Central memory CD8-positive, alpha-beta T cell (primary cell): ENCODE measurements around the gene IER5L.
A peak's percentile ranks its signal among the peaks of the same experiment; 100 is the strongest.

Experiments
- ATAC-seq: fragments of 150-1000 bp; cut with Tn5 transposase; replicated peaks from 2 replicates; pipeline ENCODE4 v1.10.0; 2022; ENCODE audit warnings: mild to moderate bottlenecking, moderate FRiP score, moderate number of reproducible peaks; ENCODE audit not compliant: poor library complexity, severe bottlenecking; ENCODE audit errors: extremely low read depth
- DNase-seq, 2 donors: peaks; one replicate each; pipeline ENCODE4 v3.0.0; 2021; ENCODE audit warnings: low spot score in 2 of 2
- H3K27ac Mint-ChIP-seq: one replicate; pipeline ENCODE4 v1.8.0; 2022; ENCODE audit warnings: low read depth, mild to moderate bottlenecking, moderate library complexity, mixed read lengths
- H3K27me3 Mint-ChIP-seq: one replicate; pipeline ENCODE4 v1.8.0; 2022; ENCODE audit warnings: mixed read lengths
- H3K36me3 Mint-ChIP-seq: one replicate; pipeline ENCODE4 v1.8.0; 2022; ENCODE audit warnings: mild to moderate bottlenecking, moderate library complexity, mixed read lengths; ENCODE audit not compliant: insufficient read depth
- H3K4me1 Mint-ChIP-seq: one replicate; pipeline ENCODE4 v1.8.0; 2022; ENCODE audit warnings: mixed read lengths
- H3K4me3 Mint-ChIP-seq: one replicate; pipeline ENCODE4 v1.8.0; 2022; ENCODE audit warnings: mild to moderate bottlenecking, moderate library complexity, mixed read lengths
- H3K9me3 Mint-ChIP-seq: one replicate; pipeline ENCODE4 v1.8.0; 2022; ENCODE audit warnings: mixed read lengths

IER5L gene

DNA sequence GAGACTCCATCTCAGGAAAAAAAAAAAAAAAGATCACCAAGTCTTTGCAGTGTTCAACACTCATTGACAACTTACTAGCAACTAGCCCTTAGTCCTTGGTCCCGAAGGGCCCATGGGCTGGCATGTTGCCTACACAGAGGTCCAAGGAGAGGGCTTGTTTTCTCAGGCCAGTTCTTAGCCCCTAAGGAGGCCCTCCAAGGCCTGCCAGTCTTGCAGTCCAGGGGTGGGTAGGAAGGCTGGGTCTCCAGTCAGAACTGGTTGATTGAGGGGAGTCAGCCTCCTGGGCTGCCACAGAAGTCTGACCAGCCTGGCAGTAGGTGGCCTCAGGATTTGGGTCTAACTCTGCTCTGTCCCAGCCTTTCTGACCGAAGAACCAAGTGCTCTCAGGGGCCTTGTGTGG, 32.7 kb downstream of the IER5L start:
- no peak for DNase-seq
- Mint-ChIP-seq H3K27ac (no peak overlapping the region), H3K27me3 (no peaks in the 10 kb centered on the region), H3K9me3 (no peaks in the 10 kb centered on the region), H3K36me3 (peaks cover 8% of the 10 kb centered on the region), H3K4me3 (no peak overlapping the region), H3K4me1 (peaks cover 25% of the 10 kb centered on the region)
- ATAC-seq = no peak

DNA sequence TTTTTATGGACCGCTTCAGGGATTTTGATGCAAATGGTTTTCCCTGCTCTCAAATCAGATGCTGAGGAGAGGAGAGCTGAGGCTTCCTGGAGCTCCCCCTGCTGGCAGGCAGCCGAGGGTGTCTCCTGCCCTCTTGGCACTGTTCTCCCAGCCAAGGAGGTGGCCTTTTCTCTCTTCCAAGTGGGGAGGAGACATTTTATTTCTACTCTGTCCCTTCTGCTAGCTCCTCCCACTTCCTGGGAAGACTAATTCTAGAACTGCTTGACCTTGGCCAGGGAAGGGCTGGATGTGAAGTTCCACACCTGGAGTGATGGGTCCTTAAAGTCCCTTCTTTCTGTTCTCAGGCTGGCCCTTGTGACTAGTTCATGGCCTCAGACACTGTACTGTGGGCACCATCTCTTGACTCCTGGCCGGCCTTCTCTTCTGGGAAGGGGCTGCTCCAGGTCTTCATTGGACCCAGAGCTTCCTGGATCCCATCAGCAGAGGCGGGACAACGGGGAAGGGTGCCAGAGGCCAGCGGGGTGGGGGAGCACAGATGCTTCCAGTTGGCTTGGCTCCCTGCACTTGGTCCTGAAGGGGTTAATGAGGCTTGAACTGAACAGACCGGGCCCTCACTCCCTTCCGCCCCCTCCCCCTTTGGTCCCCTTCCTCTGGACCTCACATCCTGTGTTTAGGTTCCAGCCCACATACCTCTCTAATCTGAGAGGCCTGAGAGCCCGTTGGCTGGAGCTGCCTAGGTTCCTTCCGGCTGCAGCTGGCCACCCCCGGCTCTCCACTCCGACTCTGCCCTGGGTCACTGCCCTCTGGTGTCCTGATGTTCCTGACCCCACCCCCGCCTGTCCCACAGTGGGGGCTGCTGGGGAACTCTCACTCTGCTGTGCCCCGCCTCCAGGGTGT, 34.8 kb downstream of the IER5L start:
- Mint-ChIP-seq H3K27ac (no peak overlapping the region), H3K4me1 (peaks cover 31% of the 10 kb centered on the region), H3K27me3 (no peaks in the 10 kb centered on the region), H3K9me3 (no peaks in the 10 kb centered on the region), H3K36me3 (peaks cover 12% of the 10 kb centered on the region), H3K4me3 (no peak overlapping the region)
- peak; percentile 50 to 51 for DNase-seq
- no peak for ATAC-seq

DNA sequence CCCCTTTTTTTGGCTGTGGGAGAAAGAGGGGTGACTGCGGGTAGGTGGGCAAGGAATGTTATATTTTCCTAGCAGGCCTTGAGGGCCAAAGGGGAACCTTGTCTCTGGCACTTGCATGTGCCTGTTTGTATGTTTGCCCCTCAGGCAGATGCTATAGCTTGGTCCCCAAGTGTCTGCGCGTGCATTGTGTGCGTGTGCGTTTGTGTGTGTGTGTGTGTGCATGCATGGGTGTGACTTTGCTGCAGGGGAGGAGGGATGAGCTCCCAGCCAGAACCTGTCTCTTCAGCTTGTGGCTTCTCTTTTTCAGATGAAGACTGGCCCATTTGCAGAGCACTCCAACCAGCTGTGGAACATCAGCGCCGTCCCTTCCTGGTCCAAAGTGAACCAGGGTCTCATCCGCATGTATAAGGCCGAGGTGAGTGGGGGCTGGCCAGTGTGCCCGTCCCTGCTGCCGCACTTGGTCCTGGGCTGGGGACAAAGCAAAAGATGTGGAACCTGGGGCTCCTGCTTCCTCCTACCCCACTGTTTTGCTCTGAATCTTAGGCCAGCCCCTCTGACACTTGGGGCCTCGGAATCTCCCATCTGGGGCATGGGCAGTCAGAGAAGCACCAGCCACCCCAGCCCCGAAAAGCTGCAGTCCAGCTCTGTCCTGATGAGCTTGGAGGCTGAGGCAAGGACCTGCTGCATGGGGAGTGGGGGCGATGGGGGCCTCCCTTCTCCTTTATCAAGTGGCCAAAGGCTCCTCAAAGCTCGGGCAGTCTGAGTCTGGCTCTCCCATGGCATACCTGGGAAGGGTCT, 35.7 kb downstream of the IER5L start:
- Mint-ChIP-seq H3K36me3 (peaks cover 15% of the 10 kb centered on the region), H3K4me1 (peaks cover 31% of the 10 kb centered on the region), H3K4me3 (no peak overlapping the region), H3K27ac (peak overlapping the region; percentile 84), H3K9me3 (no peaks in the 10 kb centered on the region), H3K27me3 (no peaks in the 10 kb centered on the region)
- ATAC-seq (no peak), DNase-seq (no peak)

DNA sequence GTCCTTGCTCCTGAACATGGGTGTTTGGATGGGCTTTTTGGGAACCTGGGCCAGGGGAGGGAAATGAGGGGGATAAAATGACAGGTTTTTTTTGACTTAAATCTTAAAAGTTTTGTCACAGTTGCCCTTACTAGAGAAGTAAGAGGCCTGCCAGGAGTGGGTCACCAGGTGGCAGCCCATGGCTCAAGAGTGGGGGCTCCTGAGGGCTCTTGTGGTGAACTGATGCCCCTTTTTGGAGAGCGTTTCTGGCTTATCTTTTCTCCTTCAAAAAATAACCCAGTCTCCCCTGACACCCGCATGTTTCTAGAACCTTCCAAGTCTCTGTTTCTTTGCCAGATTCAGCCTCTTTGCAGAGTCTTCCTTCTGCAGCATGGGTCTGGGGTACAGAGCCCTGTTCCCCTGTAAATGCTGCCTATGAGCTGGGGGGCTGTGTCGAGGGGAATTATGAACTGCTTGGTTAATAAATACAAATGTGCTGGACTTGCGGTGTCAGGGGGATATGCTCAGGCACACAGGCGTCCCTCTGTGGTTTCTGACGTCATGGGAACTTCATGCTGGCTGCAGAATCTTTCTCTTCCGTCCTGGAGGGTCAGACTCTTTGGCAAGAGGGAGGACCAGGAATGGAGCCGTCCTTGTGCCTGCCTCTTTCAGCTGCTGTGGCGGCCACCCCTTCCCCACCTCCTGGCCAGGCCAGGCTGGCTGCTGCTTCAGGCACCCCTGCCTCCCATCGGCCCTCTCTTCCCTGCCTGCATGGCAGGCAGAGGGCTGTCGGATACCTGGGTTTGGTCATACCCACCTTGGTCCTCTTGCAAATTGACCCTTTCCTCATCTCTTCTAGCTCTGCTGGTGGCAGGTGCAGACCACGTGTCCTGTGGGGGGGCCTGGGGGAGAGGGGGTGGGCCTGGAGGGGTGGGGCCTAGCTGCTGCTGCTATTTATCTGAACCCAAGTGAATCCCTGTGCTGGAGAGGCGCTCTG, 36.7 kb downstream of the IER5L start:
- Mint-ChIP-seq H3K27ac (peak overlapping the region; percentile 84), H3K4me1 (peaks cover 25% of the 10 kb centered on the region), H3K36me3 (peaks cover 17% of the 10 kb centered on the region), H3K4me3 (peak overlapping the region; percentile 85), H3K27me3 (no peaks in the 10 kb centered on the region), H3K9me3 (no peaks in the 10 kb centered on the region)
- no peak for ATAC-seq
- no peak for DNase-seq

DNA sequence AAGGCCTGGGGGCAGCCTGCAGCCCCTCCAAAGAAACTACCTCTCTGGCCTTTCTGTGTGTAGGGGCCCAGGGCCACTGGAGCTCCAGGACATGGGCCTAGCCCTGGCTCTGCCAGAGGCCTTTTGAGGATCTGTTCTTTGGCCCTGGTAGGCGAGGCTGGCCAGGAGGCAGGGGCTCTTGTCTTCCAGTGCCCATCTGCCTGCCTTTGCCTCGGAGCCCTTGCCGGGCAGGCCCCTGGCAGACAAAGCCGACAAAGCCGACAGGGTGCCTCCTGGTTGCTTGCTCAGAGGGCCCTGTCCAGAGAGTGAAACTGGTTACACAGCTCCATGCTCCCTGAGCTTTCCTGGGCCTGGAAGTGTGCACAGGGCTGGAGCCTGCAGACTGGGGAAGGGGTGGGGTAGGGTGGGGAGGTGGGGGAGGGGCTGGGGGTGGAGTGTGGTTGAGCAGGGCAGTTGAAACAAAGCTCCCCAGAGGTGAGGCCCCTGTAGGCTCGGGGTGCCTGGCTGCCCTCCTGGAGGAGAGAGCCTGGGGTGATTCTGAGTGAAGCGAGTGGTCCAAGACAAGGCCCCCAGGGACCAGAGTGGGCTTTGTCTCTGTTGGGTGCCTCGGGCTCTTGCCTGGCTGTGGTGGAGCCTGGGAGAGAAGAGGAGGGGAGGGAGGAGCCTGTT, 37.5 kb downstream of the IER5L start:
- H3K4me1 Mint-ChIP-seq = peaks cover 25% of the 10 kb centered on the region
- H3K36me3 Mint-ChIP-seq = peaks cover 17% of the 10 kb centered on the region
- no peak for ATAC-seq

DNA sequence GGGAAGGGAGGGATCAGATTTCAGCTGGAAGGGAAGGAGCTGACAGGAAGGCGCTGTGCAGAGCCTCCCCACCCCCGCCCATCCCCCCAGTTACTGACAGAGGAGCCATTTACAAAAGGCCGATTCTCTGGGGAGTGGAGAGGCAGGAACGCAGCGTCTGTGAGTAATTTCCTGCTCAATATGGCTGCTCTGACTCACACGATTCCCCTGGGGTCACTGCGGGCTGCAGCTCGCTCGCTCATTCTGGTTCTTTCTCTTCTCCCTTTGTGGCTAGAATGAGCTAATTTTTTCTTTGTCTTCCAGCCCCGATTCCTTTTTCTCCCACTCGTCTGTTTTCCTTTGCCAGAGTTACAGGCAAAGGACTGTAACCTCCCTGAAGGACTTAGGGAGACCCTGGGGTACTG, 38.1 kb downstream of the IER5L start:
- Mint-ChIP-seq H3K9me3 (no peaks in the 10 kb centered on the region), H3K27me3 (no peaks in the 10 kb centered on the region), H3K27ac (peak overlapping the region; percentile 84)

More for the DNA sequence above, 37.5 kb downstream of the IER5L start:
- peak in 1 of 2 donors; percentile 27 for DNase-seq
- H3K4me3 Mint-ChIP-seq = peak overlapping the region; percentile 85
- no peaks in the 10 kb centered on the region for H3K9me3 Mint-ChIP-seq
- H3K27me3 Mint-ChIP-seq = no peaks in the 10 kb centered on the region
- H3K27ac Mint-ChIP-seq = peak overlapping the region; percentile 84

DNA sequence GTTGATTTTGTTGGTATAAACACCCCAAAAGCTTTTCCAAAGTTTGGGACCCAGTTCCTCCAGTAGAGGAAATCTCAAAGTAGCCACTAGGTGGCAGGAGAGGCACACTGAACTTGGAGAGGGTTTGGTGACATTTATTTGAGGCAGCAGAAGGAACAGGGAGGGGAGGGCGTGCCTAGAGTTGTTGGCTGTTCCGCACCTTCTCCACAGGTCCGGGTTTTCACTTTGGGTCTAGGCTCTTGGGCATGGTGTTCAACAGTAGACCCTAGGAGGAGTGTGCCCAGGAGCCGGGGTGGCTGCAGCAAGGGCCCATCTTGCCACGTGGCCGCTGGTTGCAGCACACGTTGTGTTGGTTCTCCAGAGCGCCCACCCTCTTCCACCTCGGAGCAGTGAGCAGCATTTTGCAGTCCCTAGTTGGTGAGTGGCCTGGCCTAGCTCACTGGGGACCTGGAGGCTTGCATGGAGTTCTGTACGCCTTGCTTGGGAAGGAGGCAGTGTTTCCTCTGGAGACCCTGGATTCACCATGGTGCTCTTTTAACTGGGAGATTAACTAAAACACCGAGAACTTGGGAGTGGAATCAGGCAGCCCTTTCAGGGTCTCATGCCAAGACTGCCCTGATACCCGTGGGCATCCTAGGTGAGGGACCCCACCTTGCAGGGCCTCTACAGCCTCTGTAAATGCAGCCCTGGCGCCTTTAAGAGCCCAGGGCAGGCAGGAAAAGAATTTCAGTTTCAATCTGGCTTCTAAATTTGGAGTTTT, 38.6 kb downstream of the IER5L start:
- no peaks in the 10 kb centered on the region for H3K27me3 Mint-ChIP-seq
- peaks cover 21% of the 10 kb centered on the region for H3K36me3 Mint-ChIP-seq
- peak overlapping the region; percentile 84 for H3K27ac Mint-ChIP-seq
- ATAC-seq (peak; percentile 76), DNase-seq (peak; percentile 63 to 70)
- H3K4me1 Mint-ChIP-seq = peaks cover 25% of the 10 kb centered on the region
- H3K4me3 Mint-ChIP-seq = peak overlapping the region; percentile 85
- no peaks in the 10 kb centered on the region for H3K9me3 Mint-ChIP-seq

More for the DNA sequence above, 38.1 kb downstream of the IER5L start:
- DNase-seq = peak; percentile 33 to 54
- Mint-ChIP-seq H3K4me3 (peak overlapping the region; percentile 85), H3K36me3 (peaks cover 17% of the 10 kb centered on the region), H3K4me1 (peaks cover 25% of the 10 kb centered on the region)
- peak; percentile 92 for ATAC-seq

DNA sequence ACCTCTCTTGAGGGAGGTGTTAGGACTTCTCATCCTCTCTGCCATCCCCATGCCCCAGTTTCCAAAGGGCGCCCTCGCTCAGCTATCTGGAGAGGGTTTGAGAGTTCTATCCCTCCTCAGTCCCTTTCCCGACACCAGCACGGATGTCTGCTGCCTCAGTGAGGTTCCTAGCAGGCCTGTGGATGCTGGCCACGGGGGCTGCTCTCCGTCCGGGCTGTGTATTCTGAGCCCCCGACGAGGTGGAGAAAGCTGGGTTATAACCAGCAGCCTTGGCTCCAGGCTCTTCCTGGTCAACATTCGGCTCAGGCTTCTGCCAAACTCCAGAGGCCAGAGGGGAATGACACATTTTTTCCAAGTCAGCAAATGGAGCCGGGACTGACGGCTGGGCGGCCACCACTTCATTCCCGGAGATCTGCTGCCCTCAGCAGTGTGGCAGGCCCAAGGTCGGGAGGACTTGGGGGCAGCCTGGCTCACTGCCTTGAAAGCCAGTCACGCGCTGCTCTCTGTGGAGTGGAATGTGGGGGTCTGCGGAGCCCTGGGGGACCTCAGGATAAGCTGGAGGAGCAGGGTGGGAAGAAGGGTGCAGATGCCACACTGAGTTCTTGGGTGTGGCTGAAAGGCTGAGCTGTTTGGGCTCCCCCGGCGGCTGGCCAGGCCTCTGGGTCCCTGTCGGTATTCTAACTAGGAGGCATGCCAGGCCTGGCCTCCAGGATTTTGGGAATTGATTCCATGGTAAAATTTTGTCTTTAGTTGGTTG, 39.4 kb downstream of the IER5L start:
- DNase-seq (no peak), ATAC-seq (no peak)
- H3K27me3 Mint-ChIP-seq = no peaks in the 10 kb centered on the region
- peaks cover 25% of the 10 kb centered on the region for H3K4me1 Mint-ChIP-seq
- peaks cover 19% of the 10 kb centered on the region for H3K36me3 Mint-ChIP-seq
- H3K4me3 Mint-ChIP-seq = peak overlapping the region; percentile 85
- peak overlapping the region; percentile 84 for H3K27ac Mint-ChIP-seq
- no peaks in the 10 kb centered on the region for H3K9me3 Mint-ChIP-seq

DNA sequence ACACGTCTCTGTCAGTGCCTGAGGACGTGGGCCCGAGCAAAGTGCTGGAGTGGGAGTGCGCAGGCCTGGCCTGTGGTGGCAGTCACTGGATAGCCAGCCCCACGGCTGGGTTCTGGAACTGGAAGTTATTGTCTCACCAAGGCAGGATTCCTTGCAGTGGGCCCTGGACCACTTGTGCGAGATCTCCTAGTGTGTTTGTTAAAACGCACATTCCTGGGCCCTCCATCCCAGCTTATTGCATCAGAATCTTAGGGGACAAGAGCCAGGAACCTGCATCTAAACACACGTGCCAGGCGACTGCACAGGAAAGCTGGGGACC, 40.0 kb downstream of the IER5L start:
- Mint-ChIP-seq H3K36me3 (peaks cover 20% of the 10 kb centered on the region), H3K9me3 (no peaks in the 10 kb centered on the region), H3K27ac (no peak overlapping the region)

DNA sequence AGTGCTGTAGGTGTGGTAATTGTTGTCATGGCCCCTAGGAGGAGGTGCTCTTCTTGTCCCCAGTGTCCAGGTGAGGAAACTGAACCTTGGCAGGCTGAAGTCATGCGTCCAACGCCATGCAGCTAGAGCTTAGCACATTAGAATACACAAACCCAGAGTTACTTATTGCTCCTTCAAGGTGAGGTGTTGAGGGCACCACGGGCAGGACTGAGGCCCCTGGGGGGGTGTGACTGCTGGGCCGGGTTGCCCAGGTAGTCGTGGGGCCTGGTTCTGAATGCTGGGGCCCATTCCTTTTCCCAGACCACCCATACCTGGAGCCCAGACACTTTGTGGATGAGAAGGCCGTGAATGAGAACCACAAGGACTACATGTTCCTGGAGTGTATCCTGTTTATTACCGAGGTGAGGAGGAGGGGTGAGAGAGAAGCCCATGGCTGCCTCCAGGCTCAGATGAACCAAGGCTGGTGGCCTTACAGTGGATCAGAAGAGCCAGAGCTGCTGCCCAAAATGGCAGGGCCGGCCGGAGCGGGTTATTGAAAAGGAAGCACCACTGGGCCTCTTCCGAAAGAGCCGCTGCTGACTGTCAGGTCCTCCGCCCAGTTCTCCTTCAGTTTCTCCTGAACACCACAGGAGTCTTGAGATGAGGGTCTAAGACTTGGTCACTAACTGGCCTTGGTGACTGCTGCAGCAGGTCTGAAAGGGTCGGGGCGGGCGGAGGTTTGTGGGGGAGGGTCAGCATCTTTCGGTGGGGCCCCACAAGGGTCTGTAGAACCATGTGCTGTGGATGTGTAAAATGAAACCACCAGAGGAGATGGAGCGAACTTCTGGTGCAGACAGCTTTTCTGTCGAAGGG, 40.5 kb downstream of the IER5L start:
- Mint-ChIP-seq H3K9me3 (no peaks in the 10 kb centered on the region), H3K4me3 (no peak overlapping the region), H3K27ac (no peak overlapping the region), H3K27me3 (no peaks in the 10 kb centered on the region), H3K36me3 (peaks cover 19% of the 10 kb centered on the region), H3K4me1 (peaks cover 25% of the 10 kb centered on the region)
- ATAC-seq (no peak), DNase-seq (no peak)

More for the DNA sequence above, 40.0 kb downstream of the IER5L start:
- no peaks in the 10 kb centered on the region for H3K27me3 Mint-ChIP-seq
- no peak overlapping the region for H3K4me3 Mint-ChIP-seq
- peaks cover 25% of the 10 kb centered on the region for H3K4me1 Mint-ChIP-seq
- DNase-seq (no peak), ATAC-seq (no peak)
